SK-N-SH treated with all-trans-retinoic acid at 6 μM for 48 hours (cell line): ENCODE results near the gene OXA1L.

Experiments
- BACH2 ChIP-seq: fragments of 250-450 bp; sonication (Bioruptor Pico); IDR thresholded peaks from 2 replicates; pipeline ENCODE4 v1.9.0; 2021; ENCODE audit warnings: mild to moderate bottlenecking, borderline replicate concordance
- PPARA ChIP-seq: fragments of 250-450 bp; sonication (Bioruptor Pico); IDR thresholded peaks from 2 replicates; pipeline ENCODE4 v1.5.0; 2020; ENCODE audit warnings: mild to moderate bottlenecking, borderline replicate concordance
- TOX ChIP-seq: fragments of 250-450 bp; sonication (Bioruptor Pico); IDR thresholded peaks from 2 replicates; pipeline ENCODE4 v1.8.0; 2021; ENCODE audit warnings: mild to moderate bottlenecking, moderate library complexity, borderline replicate concordance
- ZFP30 ChIP-seq: fragments of 450-650 bp; formaldehyde crosslinking; IDR thresholded peaks from 2 replicates; pipeline ENCODE4 v1.5.0; 2022; ENCODE audit warnings: mild to moderate bottlenecking, moderate library complexity
- TF ChIP-seq, protein P1 (sequence below): fragments of 250-450 bp; sonication (Bioruptor Pico); IDR thresholded peaks from 2 replicates; pipeline ENCODE4 v1.5.1; 2020; ENCODE audit warnings: low read depth, mild to moderate bottlenecking, moderate library complexity

DNA sequence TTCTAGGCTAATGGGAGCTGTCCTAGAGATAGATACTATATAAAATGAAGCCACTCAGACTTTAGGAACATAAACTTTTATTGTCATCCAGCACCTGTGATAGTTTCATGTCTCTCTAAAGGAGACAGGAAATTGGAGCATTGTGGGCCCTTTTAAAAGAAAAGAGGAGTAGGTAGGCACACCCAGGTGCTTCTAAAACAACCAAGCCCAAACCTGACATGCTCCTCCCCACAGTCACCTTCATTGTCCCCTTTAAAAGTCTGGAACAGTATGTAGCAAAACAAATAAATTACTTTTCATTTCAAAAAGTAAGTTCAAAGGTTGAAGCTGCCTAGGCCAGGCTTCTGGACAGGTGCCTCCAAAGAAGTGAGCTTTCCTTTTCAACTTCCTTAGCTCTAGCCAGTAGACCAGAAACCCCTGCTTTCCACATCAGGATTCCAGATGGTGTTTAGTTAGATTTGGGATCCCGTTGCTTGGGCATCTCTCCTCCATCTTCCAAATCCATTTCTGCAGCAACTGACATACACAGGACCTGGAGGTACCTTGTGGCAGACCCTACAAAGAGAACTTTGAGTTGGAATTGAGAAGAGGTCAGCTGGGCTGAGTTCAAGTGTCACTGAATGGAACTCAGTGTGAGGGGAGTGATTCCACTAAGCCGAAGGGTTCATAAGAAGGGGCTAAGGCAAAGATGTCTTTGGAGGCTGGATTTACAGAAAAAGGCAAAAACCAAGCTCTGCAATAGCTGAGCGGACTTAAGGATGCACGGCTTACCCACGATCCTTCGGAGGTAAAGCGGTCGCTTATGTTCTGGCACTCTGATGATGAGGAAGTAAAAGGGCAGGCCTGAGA is 6.9 kb downstream of the OXA1L start:
- TF ChIP-seq TOX (CRISPR knock-in tag) (no peak), PPARA (CRISPR knock-in tag) (no peak), BACH2 (CRISPR knock-in tag) (no peak), ZFP30 (CRISPR knock-in tag) (no peak)
- TF ChIP-seq, protein P1, sequence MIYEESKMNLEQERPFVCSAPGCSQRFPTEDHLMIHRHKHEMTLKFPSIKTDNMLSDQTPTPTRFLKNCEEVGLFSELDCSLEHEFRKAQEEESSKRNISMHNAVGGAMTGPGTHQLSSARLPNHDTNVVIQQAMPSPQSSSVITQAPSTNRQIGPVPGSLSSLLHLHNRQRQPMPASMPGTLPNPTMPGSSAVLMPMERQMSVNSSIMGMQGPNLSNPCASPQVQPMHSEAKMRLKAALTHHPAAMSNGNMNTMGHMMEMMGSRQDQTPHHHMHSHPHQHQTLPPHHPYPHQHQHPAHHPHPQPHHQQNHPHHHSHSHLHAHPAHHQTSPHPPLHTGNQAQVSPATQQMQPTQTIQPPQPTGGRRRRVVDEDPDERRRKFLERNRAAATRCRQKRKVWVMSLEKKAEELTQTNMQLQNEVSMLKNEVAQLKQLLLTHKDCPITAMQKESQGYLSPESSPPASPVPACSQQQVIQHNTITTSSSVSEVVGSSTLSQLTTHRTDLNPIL = no peak
